Stimulated activated naive B cell treated with anti-CD40 and anti-IgM and Interleukin-4, amounts not matched to agents 10 μg/mL and 1 μg/mL and 100 μg/mL, for 72 hours (primary cell): ENCODE data around the gene GRN.

ENCODE experiments used
- ATAC-seq, 2 donors: fragments of 150-1000 bp; cut with Tn5 transposase; replicated peaks; 2 replicates each; pipeline ENCODE4 v1.10.0; 2021; ENCODE audit warnings: moderate library complexity in 1 of 2
- DNase-seq: peaks from one replicate; pipeline ENCODE4 v3.0.0; 2021
- H3K27ac Mint-ChIP-seq: one replicate; pipeline ENCODE4 v1.8.0; 2022; ENCODE audit warnings: mild to moderate bottlenecking, mixed read lengths
- H3K27me3 Mint-ChIP-seq, 2 donors: one replicate each; pipeline ENCODE4 v1.8.0; 2022; ENCODE audit warnings: mixed read lengths in 2 of 2
- H3K36me3 Mint-ChIP-seq, 2 donors: one replicate each; pipeline ENCODE4 v1.8.0; 2022; ENCODE audit warnings: mixed read lengths in 2 of 2, mild to moderate bottlenecking in 1 of 2
- H3K4me1 Mint-ChIP-seq, 2 donors: one replicate each; pipeline ENCODE4 v1.8.0; 2022; ENCODE audit warnings: mixed read lengths in 2 of 2, mild to moderate bottlenecking in 1 of 2
- H3K4me3 Mint-ChIP-seq, 2 donors: one replicate each; pipeline ENCODE4 v1.8.0; 2022; ENCODE audit warnings: mild to moderate bottlenecking in 2 of 2, mixed read lengths in 2 of 2, moderate library complexity in 1 of 2
- H3K9me3 Mint-ChIP-seq, 2 donors: one replicate each; pipeline ENCODE4 v1.8.0; 2022; ENCODE audit warnings: mixed read lengths in 2 of 2, mild to moderate bottlenecking in 1 of 2

GRN gene

DNA sequence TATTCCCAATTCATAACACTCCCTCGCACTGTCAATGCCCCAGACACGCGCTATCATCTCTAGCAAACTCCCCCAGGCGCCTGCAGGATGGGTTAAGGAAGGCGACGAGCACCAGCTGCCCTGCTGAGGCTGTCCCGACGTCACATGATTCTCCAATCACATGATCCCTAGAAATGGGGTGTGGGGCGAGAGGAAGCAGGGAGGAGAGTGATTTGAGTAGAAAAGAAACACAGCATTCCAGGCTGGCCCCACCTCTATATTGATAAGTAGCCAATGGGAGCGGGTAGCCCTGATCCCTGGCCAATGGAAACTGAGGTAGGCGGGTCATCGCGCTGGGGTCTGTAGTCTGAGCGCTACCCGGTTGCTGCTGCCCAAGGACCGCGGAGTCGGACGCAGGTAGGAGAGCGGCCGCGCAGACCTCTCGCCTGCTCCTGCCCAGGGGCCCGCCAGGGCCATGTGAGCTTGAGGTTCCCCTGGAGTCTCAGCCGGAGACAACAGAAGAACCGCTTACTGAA is at the start of gene GRN:
Gene GRN (plus strand): TSS at position 364 of the 515 bp plus-strand sequence. CDS start 3,863 bp downstream, outside the sequence.
- H3K9me3 Mint-ChIP-seq, result peaks cover 0 to 2% of the 10 kb centered on the region in 2 donors
- peak; percentile 59 to 68 for ATAC-seq
- peaks cover 13 to 22% of the 10 kb centered on the region in 2 donors for H3K36me3 Mint-ChIP-seq
- H3K4me1 Mint-ChIP-seq, result peaks cover 36 to 60% of the 10 kb centered on the region in 2 donors
- H3K27ac Mint-ChIP-seq, result peak within 1 kb of the TSS; percentile 95
- DNase-seq, result peak; percentile 87
- peaks cover 0 to 18% of the 10 kb centered on the region in 2 donors for H3K27me3 Mint-ChIP-seq
- H3K4me3 Mint-ChIP-seq, result peak within 1 kb of the TSS; percentile 88 to 92

DNA sequence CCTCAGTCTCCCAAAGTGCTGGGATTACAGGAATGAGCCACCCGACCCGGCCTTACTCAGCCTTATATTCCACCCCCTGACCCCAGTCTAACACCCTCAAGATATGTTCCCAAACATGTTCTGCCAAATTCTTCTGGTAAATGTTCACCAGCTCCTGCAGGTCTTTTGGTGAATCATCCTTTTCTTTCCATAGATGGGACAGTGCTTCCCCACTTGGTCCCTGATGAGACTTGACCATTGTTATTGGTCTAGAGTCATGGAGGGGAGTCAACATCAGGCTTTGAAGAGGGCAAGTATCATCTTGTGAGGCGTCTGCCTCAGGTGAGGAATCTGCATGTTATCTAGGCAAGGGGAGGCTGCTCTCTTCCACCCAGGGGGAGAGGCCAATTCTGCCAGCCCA is 47.1 kb upstream of the GRN start:
- H3K27me3 Mint-ChIP-seq, result peaks cover 24 to 54% of the 10 kb centered on the region in 2 donors
- H3K27ac Mint-ChIP-seq, result no peak overlapping the region
- no peaks in the 10 kb centered on the region for H3K36me3 Mint-ChIP-seq
- H3K4me3 Mint-ChIP-seq, result no peak overlapping the region
- no peaks in the 10 kb centered on the region for H3K4me1 Mint-ChIP-seq
- ATAC-seq, result no peak
- DNase-seq, result no peak
- H3K9me3 Mint-ChIP-seq, result no peaks in the 10 kb centered on the region

DNA sequence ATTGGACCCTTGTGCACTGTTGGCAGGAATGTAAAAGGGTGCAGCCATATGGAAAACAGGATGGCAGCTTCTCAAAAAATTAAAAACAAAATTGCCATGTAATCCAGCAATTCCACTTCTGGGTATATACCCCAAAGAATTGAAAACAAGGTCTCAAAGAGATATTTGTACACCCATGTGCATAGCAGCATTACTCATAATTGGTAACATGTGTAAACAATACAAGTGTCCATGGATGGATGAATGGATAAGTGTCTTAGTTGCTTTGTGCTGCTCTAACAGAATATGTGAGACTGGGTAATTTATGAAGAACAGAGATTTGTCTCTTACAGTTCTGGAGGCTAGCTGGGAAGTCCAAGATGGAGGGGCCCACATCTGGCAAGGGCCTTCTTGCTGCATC is 40.5 kb upstream of the GRN start:
- ATAC-seq, result no peak
- no peak overlapping the region for H3K27ac Mint-ChIP-seq
- H3K4me1 Mint-ChIP-seq, result peaks cover 8 to 29% of the 10 kb centered on the region in 2 donors
- no peak for DNase-seq
- H3K9me3 Mint-ChIP-seq, result no peaks in the 10 kb centered on the region
- H3K36me3 Mint-ChIP-seq, result no peaks in the 10 kb centered on the region
- H3K4me3 Mint-ChIP-seq, result no peak overlapping the region
- peaks cover 54 to 71% of the 10 kb centered on the region in 2 donors for H3K27me3 Mint-ChIP-seq

DNA sequence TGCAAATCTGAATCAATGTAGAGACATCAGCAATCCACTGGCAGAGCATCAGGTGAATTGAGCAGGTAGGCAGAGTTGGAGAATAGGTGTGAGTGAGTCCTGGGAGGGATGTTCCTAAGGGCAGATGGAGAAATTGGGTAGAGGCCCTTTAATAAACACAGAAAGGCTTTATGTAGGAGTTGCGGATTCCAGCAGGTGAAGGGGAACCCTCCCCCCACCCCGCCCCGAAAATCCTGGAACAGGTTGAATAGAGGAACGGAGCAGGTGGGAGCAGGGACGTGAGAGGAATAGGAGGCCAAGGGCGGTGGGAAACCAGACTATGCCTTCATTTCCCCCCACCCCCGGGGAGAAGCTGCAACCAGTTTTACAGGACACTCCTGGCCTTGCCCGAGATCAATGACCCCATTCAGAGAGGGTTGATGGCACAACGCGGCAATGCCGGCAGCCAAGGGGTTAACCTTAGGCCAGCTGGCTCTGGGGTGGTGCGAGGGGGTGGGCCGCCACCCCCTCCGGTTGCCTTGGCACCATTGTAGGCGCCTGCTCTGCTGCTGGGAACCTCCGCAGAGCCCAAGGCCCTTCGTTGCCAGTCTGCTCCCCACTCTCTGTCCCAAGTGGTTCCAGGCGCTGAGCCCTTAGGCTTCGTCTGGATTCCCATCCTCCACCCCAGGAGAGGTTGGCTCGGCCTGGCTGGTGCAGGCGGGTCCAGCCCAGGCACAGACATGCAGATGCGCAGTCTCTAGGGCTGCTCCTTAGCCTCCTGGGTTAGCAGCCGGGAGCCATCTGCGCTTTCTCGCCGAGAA is 37.5 kb upstream of the GRN start:
- Mint-ChIP-seq H3K4me3 (peak overlapping the region; percentile 73 to 74), H3K27me3 (peaks cover 62 to 64% of the 10 kb centered on the region in 2 donors), H3K36me3 (peaks cover 0 to 2% of the 10 kb centered on the region in 2 donors), H3K4me1 (peaks cover 13 to 37% of the 10 kb centered on the region in 2 donors), H3K27ac (no peak overlapping the region), H3K9me3 (no peaks in the 10 kb centered on the region)
- DNase-seq, result no peak
- ATAC-seq, result peak; percentile 40 to 42

DNA sequence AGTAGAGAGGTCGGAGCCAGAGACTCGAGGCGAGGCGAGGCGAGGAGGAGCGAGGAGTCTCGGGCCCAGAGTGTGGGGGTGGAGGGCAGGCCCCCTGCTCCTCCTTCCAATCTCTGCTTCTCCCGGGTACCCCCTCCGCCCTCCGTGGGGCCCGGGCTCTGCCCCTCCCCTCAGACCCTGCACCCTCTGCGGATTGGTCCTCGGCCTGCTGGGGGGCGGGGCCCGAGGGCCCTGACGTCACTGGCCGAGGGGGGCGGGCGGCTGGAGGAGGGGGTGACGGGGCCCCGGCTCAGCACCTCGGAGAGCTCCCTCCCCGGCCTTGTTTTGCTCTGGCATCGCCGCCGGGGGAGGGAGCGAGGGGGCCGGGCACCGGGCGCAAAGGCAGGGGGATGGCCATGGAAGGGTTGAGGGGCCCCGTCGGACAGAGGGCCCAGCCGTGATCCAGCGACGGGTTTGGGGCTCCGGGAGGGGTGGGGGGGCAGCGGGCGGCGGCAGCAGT is 36.7 kb upstream of the GRN start, which contains the start of gene RUNDC3A:
Gene RUNDC3A (plus strand): TSS at position 282 of the 499 bp plus-strand sequence. CDS start 232 bp downstream, outside the sequence.
- DNase-seq (peak; percentile 64), ATAC-seq (peak; percentile 88 to 91)
- no peaks in the 10 kb centered on the region for H3K9me3 Mint-ChIP-seq
- peaks cover 65 to 71% of the 10 kb centered on the region in 2 donors for H3K27me3 Mint-ChIP-seq
- peaks cover 13 to 37% of the 10 kb centered on the region in 2 donors for H3K4me1 Mint-ChIP-seq
- H3K27ac Mint-ChIP-seq, result no peak within 1 kb of the TSS
- peak within 1 kb of the TSS; percentile 73 to 74 for H3K4me3 Mint-ChIP-seq
- H3K36me3 Mint-ChIP-seq, result peaks cover 0 to 2% of the 10 kb centered on the region in 2 donors

DNA sequence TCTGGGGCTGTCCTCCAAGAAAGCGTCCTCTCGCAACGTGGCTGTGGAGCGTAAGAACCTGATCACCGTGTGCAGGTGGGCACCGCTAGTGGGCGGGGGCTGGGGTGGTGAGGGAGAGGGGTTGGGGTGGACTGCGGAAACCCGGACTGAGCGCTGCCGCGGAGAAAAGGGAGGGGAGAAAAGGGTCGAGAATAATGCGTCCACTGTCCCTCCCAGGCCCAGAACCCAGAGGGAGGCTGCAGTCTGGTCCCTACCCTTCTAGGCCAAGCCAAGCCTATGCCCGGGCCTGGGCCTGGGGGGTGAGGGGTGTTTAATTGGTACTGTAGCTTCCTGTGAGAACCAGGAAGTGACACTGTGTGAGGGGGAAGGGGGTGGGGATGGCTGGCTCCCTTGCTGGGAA is 36.2 kb upstream of the GRN start:
- Mint-ChIP-seq H3K4me1 (peaks cover 13 to 37% of the 10 kb centered on the region in 2 donors), H3K36me3 (peaks cover 0 to 2% of the 10 kb centered on the region in 2 donors), H3K4me3 (peak overlapping the region; percentile 6 to 31), H3K9me3 (no peaks in the 10 kb centered on the region), H3K27me3 (peaks cover 66 to 71% of the 10 kb centered on the region in 2 donors), H3K27ac (no peak overlapping the region)
- ATAC-seq (peak in 1 of 2 donors; percentile 13), DNase-seq (no peak)

DNA sequence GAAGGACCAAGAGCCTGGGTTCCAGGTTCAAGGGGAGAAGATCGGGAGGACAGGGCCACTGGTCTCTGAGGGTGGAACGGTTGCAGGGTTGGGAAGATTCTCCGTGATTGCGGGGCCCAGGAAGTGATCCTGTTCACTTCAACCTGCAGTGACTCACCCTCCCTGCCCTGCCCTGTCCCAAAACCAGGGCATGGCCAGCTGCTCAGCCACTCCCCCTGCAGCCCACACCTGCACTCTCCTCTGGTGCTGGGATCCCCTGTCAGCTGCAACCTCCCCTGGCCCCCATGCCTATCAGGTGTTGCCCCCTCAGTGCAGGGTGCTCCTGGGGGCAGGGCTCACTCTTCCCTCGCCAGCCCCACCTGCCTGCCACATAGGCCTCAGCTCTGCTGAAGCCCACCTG is 35.6 kb upstream of the GRN start:
- Mint-ChIP-seq H3K27me3 (peaks cover 69 to 73% of the 10 kb centered on the region in 2 donors), H3K9me3 (no peaks in the 10 kb centered on the region), H3K4me1 (peaks cover 13 to 37% of the 10 kb centered on the region in 2 donors), H3K27ac (no peak overlapping the region), H3K36me3 (peaks cover 0 to 2% of the 10 kb centered on the region in 2 donors), H3K4me3 (peak overlapping the region; percentile 30 to 48)
- DNase-seq, result no peak
- no peak for ATAC-seq

DNA sequence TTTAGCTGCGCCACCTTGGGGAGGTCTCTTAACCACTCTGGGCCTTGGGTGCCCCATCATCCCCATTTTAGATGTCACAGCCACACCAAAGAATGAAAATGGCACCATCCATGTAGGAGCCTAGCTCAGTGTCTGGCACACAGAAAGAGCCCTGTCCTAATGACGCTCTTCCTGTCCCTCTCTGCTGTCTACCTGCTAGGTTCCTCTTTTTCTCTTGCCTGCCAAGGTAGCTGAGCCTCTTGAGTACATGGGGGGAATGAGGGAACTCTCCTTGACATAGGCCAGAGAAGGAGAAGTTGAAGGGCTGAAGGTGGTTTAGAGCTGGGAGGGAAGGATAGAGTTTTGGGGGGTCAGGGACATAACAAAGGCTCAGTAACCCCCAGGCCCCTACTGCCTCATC is 34.9 kb upstream of the GRN start:
- H3K4me1 Mint-ChIP-seq, result peaks cover 13 to 37% of the 10 kb centered on the region in 2 donors
- no peak overlapping the region for H3K27ac Mint-ChIP-seq
- peaks cover 0 to 2% of the 10 kb centered on the region in 2 donors for H3K36me3 Mint-ChIP-seq
- H3K4me3 Mint-ChIP-seq, result peak overlapping the region in 1 of 2 donors; percentile 48
- no peaks in the 10 kb centered on the region for H3K9me3 Mint-ChIP-seq
- no peak for ATAC-seq
- peaks cover 66 to 70% of the 10 kb centered on the region in 2 donors for H3K27me3 Mint-ChIP-seq
- DNase-seq, result no peak

DNA sequence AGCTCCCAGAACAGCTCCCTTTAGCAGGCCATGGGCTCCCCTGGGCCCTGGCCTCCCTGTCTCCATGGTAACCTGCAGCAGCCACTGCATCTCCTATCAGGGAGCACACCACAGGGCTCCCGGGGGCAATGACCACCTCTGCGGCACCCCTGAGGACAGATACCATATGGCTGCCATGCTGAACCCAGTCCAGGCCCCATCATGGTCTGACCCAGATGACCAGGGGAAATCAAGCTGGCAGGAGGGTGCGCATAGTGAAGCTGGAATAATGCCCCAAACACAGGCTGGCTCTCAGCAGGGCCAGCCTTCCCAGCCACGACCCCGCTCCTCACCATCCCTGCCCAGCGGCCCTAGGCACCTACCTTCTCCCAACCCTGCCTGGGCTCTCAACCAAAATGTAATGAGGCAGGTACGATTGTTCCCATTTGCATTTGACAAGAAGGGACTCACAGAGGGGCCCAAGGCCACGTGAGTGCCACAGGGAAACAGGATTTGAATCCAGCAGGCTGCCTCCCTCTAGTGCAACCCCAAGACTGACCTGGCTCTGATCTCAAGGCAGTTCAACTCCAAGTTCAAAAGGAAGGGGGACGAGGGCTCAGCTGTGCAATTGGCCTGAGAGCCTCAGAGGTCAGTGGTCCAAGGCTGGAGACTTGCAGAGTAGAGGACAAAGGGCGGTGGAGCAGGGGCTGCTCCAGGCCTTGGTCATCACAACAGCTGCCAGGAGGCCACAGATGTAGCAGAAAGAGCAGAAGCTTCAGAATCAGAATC is 34.3 kb upstream of the GRN start:
- ATAC-seq, result no peak
- peaks cover 16 to 42% of the 10 kb centered on the region in 2 donors for H3K4me1 Mint-ChIP-seq
- DNase-seq, result no peak
- no peaks in the 10 kb centered on the region for H3K9me3 Mint-ChIP-seq
- no peak overlapping the region for H3K4me3 Mint-ChIP-seq
- H3K27ac Mint-ChIP-seq, result no peak overlapping the region
- H3K36me3 Mint-ChIP-seq, result peaks cover 0 to 2% of the 10 kb centered on the region in 2 donors
- H3K27me3 Mint-ChIP-seq, result peaks cover 68 to 71% of the 10 kb centered on the region in 2 donors

DNA sequence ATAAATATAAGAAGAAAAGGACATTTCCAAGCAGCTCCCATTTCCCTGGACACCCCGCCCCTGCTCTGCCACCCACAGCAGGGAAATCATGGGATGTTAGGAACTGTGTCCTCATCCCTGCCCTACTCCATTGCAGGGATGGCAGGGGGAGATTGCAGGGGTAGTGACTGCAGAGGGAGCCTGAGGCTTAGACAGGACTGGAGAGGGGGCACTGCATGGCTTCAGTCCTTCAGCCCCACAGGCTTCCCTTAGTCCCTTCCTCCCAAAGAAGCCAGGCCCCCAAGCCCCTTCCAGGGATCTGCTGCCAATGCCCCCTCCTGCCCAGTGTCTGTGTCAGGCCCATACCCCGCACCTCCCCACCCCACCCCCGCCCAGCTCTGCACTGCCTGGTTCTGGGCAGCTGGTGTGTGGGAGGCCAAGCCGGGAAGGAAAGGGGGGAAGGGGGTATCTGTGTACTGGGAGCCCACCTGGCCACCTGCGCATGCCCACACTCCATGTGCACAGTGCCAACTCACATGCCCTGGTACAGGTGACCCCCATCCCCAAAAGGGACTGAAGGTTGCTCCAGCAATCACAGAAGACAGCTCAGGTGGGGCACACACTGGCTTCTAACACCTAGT is 33.4 kb upstream of the GRN start:
- Mint-ChIP-seq H3K4me3 (no peak overlapping the region), H3K27me3 (peaks cover 69 to 71% of the 10 kb centered on the region in 2 donors)

DNA sequence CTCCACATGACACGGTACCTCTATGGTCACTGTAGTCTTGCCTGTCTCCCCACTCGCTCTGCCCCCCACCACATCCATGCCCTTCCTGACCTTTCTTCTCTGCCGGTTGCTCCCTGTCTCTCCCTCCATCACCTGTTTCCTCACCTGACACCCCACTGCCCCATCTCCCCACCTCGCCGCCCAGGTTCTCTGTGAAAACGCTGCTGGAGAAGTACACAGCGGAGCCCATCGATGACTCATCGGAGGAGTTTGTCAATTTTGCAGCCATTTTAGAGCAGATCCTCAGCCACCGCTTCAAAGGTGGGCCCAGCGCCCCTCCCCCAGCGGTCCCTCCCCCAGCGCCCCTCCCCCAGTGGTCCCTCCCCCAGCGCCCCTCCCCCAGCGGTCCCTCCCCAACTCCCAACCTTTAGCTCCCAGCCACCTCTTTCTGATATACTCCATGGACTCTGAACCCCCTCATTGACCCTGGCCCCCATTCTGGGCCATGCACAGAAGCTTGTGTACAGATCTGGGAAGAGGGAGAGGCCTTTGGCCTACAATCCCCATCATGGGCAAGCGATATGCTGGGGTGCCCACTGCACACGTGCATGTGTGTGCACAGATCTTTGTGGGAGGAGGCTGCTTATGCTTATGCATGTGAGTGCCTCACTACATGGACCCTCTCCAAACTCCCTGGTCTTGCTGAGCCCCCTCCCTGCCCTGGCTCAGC is 32.6 kb upstream of the GRN start:
- no peak overlapping the region for H3K4me3 Mint-ChIP-seq
- no peak overlapping the region for H3K27ac Mint-ChIP-seq
- H3K27me3 Mint-ChIP-seq, result peaks cover 65 to 71% of the 10 kb centered on the region in 2 donors
- peaks cover 3 to 5% of the 10 kb centered on the region in 2 donors for H3K36me3 Mint-ChIP-seq
- peaks cover 2 to 3% of the 10 kb centered on the region in 2 donors for H3K9me3 Mint-ChIP-seq
- DNase-seq (no peak), ATAC-seq (no peak)
- peaks cover 20 to 40% of the 10 kb centered on the region in 2 donors for H3K4me1 Mint-ChIP-seq

More for the DNA sequence above, 33.4 kb upstream of the GRN start:
- ATAC-seq, result no peak
- Mint-ChIP-seq H3K27ac (no peak overlapping the region), H3K9me3 (no peaks in the 10 kb centered on the region), H3K4me1 (peaks cover 22 to 49% of the 10 kb centered on the region in 2 donors), H3K36me3 (peaks cover 0 to 2% of the 10 kb centered on the region in 2 donors)
- no peak for DNase-seq

DNA sequence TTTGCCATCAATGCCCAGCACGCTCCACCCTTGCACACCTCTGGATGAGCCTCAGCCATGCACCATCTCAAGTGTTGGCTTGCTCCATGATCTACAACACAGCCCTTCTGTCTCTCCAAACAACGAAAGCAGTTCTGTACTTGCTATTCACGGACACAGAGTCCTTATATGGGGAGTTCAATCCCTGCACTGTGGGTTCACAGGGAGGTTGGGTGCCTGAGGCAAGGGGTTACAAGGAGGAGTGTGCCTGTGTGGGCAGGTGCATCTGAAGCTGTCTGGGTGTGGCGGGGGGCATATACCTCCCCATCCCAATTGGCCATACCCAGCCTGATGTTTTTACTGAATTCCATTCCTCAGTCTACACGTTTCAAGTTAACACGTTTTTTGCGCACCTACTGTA is 31.1 kb upstream of the GRN start:
- peaks cover 3% of the 10 kb centered on the region in 2 donors for H3K9me3 Mint-ChIP-seq
- DNase-seq (no peak), ATAC-seq (no peak)
- H3K4me3 Mint-ChIP-seq, result peak overlapping the region; percentile 7 to 55
- no peak overlapping the region for H3K27ac Mint-ChIP-seq
- H3K27me3 Mint-ChIP-seq, result peaks cover 66 to 75% of the 10 kb centered on the region in 2 donors
- peaks cover 16% of the 10 kb centered on the region in 2 donors for H3K36me3 Mint-ChIP-seq
- H3K4me1 Mint-ChIP-seq, result peaks cover 18 to 27% of the 10 kb centered on the region in 2 donors

DNA sequence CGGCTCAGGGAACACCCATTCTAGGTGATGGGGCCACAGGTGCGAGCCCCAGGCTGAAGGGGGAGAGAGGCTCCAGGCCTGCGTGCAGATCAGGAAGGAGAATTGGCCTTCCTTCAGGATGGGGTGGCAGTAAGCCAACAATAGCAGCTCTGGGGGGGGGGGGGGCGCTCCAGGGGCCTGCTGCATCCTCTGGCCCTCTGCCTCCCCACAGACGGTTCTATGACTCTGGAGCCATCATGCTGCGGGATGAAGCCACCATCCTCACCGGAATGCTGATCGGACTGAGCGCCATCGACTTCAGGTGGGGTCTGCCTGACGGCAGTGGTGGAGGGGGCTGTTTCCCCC is 30.6 kb upstream of the GRN start:
- H3K27ac Mint-ChIP-seq, result no peak overlapping the region
- peaks cover 21% of the 10 kb centered on the region in 2 donors for H3K36me3 Mint-ChIP-seq
- H3K9me3 Mint-ChIP-seq, result peaks cover 3% of the 10 kb centered on the region in 2 donors
- H3K4me1 Mint-ChIP-seq, result peaks cover 21 to 22% of the 10 kb centered on the region in 2 donors
- ATAC-seq, result no peak
- DNase-seq, result no peak
- peak overlapping the region; percentile 66 to 72 for H3K4me3 Mint-ChIP-seq
- H3K27me3 Mint-ChIP-seq, result peaks cover 63 to 70% of the 10 kb centered on the region in 2 donors
